ENCODE measurements around the gene NCKAP5. TPM values are rescaled to one million over a fixed set of nuclear protein-coding genes. Genes with fewer than 3 reads are reported as not detected.

NCKAP5 gene
- polyA plus RNA-seq, 3 donors, result 0.16 to 0.34 (median 0.30) TPM

DNA sequence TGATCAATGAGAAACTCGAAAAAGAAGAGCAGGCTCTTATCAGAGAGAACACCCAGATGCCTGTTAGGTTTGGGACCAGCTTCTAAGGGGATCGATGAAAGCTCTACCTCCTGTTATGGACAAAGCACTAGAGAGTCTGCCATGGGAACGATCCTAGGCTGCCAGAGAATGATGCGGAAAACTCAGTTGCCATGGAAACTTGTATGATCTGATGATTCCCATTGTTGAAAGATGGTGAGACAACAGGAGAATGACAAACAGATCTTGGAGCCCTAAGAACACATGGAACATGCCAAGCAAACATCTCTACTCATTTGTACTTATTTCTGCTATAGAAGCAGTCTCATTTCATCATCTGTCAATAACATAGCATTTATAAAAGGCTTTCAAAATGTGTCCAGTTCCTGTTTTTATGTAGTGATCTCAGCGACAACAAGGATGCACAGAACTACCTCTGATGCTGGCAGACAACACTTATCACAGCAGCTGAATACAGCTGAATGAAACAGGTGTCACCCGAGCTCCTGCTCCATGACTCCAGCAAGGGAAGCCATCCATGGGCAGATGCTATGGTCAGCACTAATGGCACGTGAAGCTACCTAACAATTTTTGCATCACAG, 59.6 kb downstream of the NCKAP5 start:
- no peak overlapping the region for H3K27ac ChIP-seq (ENCODE audit: low read depth, low read length)
- WGBS, 3 donors, result 72 to 90% (median 80%) methylated on average over 7 of the region's 7 CpGs

- H3K27ac ChIP-seq (ENCODE audit: low read depth, low read length), result no peak overlapping the region
- 76 to 81% (median 80%) methylated on average over 6 of the region's 6 CpGs for WGBS, 3 donors
These were observed 61.3 kb downstream of the NCKAP5 start for GRCh38 chr2:133506996-133507395.

- WGBS, 3 donors, result 52 to 76% (median 55%) methylated on average over 4 of the region's 4 CpGs
- no peak overlapping the region for H3K27ac ChIP-seq (ENCODE audit: low read depth, low read length)
These were observed 63.4 kb downstream of the NCKAP5 start for GRCh38 chr2:133504566-133505505.

DNA sequence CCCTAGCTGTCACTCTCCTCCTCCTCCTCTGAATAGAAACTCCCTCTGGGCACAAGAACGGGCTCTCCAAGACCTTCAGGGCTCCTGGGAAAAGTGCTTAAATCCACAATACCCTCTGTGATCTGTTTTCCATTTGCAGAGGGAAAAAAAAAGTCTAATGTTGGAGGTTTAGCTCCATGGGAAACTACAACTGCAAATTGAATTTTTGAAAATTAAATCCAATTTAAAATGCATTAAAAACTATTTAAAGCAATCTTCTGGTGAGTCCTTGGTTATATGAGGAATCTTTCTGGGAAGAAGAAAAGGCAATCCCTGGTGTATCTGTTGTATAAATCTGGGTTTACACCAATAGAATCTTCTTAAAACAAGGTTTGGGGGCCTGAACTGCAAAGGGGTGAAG, 64.3 kb downstream of the NCKAP5 start:
- no peak overlapping the region for H3K27ac ChIP-seq (ENCODE audit: low read depth, low read length)
- WGBS, 3 donors, result 55 to 70% (median 56%) methylated on average over 1 of the region's 1 CpG

GRCh38 chr2:133503323-133503722, 64.9 kb downstream of the NCKAP5 start:
- WGBS, 3 donors, result 93 to 96% (median 95%) methylated on average over 1 of the region's 1 CpG
- no peak overlapping the region for H3K27ac ChIP-seq (ENCODE audit: low read depth, low read length)

DNA sequence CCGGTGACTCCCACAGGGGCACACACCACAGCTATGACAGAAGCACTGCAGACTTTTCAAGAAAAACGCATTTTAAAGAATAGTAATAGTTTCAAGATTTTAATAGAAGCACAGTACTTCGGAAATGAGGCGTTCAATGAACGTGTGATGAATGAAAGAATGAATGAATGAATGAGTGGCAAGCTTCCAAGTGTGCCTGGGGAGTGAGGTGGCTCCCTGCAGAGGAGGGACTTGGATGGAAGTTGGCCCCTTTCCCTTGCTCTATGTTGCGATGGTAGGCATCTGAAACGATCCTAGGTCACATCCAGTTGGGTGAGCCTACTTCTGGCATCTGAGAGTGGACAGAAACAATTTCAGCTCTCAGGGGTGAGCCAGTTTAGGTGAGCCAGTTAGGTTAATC, 65.6 kb downstream of the NCKAP5 start:
- no peak overlapping the region for H3K27ac ChIP-seq (ENCODE audit: low read depth, low read length)

DNA sequence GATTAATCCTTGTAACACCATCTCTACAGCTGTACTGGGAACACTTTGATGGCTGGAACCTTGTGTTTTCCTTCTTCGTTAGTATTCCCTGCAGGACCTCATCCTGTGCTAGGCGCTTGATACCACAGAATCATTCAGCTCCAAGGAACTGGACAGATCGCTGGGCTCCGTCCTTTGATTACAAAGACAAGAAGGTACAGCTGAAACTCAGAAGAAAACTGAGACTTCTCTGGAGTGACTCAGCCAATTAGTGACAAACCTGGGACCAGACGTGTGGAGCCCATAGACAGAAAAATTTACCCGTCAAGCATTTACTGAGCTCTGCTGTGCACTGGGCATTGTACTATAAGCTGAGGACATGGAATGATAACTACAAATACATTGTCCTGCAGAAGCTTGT, 67.3 kb downstream of the NCKAP5 start:
- H3K27ac ChIP-seq (ENCODE audit: low read depth, low read length), result no peak overlapping the region
- WGBS, 3 donors, result 85 to 91% (median 86%) methylated on average over 6 of the region's 6 CpGs

More for the DNA sequence above, 65.6 kb downstream of the NCKAP5 start:
- WGBS, 3 donors, result 89 to 94% (median 93%) methylated on average over 7 of the region's 7 CpGs

GRCh38 chr2:133498662-133499585, 69.3 kb downstream of the NCKAP5 start:
- no peak overlapping the region for H3K27ac ChIP-seq (ENCODE audit: low read depth, low read length)
- whole genome bisulfite sequencing, 3 donors, result 77 to 86% (median 85%) methylated on average over 8 of the region's 8 CpGs

DNA sequence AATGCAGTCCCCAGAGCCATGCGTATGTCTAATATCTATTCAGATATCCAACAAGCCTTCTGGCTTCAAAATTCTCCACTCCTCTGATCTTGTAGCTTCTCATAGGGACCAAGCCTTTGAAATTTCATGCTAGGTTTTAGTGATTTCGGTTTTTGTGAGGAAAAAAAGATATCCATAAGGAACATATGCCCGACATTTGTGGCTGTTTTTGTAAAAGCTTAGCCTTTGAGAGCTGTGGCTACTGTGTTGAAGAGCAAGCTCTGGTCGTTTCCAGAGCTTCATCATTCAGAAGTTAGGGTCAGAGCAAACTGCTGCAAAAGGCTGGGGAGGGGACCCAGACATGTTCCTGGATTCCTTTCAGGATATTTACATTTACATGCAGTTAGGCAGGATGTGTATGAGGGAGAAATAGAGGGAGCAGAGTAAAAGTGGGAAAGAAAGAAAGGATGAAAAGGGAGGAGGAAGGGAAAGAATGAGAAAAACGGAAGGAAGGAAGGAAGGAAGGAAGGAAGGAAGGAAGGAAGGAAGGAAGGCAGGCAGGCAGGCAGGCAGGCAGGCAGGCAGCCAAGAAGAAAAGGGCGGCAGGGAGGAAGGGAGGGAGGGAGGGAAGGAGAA, 70.2 kb downstream of the NCKAP5 start:
- H3K27ac ChIP-seq (ENCODE audit: low read depth, low read length), result no peak overlapping the region
- 59 to 63% (median 62%) methylated on average over 6 of the region's 6 CpGs for WGBS, 3 donors

DNA sequence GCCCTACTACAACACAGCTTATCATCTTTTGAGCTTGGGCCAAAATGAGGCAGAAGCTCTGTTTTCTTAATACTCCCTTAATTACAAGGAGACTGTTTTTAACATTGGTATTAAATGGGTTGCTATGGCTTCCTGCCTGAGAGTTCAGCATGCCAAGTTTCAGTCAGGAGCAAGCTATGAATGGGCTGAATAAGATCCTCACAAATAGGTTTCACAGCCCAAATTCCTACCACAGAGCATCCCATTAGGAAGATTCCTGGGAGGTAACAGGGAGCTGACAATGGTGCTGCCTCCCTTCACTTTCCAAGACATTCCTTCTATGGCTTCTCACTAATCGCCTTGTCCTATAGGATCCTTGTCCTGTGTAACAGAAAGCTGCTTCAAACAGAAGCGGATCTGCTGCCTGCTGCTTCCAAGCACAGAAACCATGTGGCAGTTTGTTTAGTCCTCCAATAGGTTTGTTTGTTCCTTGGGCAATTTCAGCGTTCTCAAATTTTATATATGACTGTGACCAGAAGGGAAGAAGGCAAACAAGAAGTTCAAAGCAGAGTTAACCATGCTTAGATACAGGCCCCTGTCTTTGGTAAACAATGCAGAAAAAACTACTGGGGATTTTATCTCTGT, 70.9 kb downstream of the NCKAP5 start:
- no peak overlapping the region for H3K27ac ChIP-seq (ENCODE audit: low read depth, low read length)

DNA sequence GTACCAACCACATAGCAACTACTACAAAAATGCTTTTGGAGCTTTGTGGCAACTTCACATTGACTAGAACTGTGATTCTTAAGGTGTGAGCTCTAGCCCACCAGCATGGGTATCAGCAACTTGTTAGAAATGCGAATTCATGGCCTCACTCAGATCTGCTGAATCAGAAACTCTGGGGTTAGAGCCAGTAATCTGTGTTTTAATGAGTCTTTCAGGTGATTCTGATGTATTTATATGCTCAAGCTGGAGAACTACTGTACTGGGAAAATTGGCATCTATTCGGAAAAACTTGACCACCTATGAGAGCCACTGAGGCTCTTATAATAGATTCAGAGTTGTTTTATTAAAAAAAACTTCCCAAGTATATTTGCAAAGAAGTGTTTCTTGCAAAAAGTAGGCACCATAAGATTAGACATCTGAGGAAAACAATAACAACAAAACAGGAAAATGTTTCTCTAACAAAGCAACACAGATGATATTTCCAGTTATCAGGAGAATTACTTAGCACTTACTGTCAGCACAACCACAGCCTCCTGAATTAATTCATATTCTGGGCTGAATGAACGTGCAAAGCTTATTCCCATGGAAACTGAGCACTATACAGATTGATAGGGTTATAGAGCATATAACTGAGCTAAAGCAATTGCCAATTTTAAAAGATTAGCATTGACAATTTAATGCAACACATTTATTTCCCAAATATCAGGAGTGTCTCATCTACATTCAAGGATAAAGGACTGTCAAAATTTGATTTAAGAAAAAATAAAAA, 71.6 kb downstream of the NCKAP5 start:
- WGBS, 3 donors, result 59 to 64% (median 64%) methylated on average over 3 of the region's 3 CpGs
- H3K27ac ChIP-seq (ENCODE audit: low read depth, low read length), result no peak overlapping the region

More for the DNA sequence above, 70.9 kb downstream of the NCKAP5 start:
- WGBS, 3 donors, result 54 to 57% (median 54%) methylated on average over 3 of the region's 3 CpGs

DNA sequence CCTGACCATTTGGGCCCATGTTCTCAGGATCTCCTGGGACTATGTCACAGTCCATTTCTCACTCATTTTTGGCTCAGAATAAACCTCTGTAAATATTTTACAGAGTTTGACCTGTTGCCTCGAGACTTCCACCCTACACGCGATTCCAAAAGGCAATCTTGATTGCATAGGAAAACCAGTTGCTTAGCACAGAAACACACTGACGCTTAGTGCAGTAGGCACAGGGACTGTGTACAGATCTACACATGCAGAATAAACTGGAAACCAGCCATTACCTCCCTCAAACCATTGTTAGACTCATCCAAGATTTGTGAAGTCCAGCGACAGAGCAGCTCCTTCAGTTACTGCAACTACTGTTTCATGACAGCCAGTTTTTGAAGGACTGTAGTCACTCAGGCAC, 73.0 kb downstream of the NCKAP5 start:
- WGBS, 3 donors, result 30 to 75% (median 68%) methylated on average over 5 of the region's 5 CpGs
- H3K27ac ChIP-seq (ENCODE audit: low read depth, low read length), result no peak overlapping the region

GRCh38 chr2:133492719-133493380, 75.4 kb downstream of the NCKAP5 start:
- no peak overlapping the region for H3K27ac ChIP-seq (ENCODE audit: low read depth, low read length)
- 52 to 94% (median 92%) methylated on average over 2 of the region's 2 CpGs for WGBS, 3 donors

- 57 to 72% (median 57%) methylated on average over 3 of the region's 3 CpGs for WGBS, 3 donors
- no peak overlapping the region for H3K27ac ChIP-seq (ENCODE audit: low read depth, low read length)
These were observed 77.8 kb downstream of the NCKAP5 start for GRCh38 chr2:133490411-133490980.

DNA sequence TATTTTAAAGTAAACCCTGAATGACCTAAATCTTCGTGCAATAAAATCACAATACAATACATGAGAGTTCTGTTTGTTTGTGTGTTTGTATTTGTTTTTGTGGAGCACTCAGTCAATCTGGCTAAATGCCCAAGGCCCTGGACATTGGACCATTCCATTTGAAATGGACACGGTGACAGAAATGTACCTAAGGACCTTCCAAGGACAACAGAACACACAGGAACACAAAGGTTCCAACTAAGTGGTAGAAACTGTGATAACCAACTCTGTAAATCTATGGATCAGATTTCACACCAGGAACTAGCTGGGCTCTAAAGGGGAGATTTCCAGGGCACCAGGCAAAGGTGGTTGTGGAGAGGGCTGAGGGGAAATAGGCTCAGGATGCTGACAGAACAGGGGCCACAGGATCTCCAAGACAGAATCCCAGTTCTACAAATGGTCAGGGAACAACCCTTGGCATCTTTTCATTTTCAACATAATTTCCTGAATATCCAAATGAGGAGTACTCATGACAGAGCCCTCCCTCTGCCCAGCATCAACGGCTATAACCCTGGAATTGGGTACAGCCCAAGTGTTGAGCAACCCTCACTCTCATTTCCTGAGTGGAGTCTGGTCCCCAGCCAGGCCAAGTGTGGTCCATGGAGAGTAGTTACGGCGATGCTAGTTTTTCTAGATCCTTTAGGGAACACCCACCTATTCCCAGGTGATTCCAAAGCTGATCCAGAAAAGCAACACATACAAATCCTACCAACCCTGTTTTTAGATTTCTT, 78.4 kb downstream of the NCKAP5 start:
- H3K27ac ChIP-seq (ENCODE audit: low read depth, low read length), result no peak overlapping the region
- 45 to 56% (median 53%) methylated on average over 5 of the region's 5 CpGs for WGBS, 3 donors

GRCh38 chr2:133489146-133489545, 79.1 kb downstream of the NCKAP5 start:
- WGBS, 3 donors, result 85 to 89% (median 89%) methylated on average over 1 of the region's 1 CpG
- no peak overlapping the region for H3K27ac ChIP-seq (ENCODE audit: low read depth, low read length)

All from adipose tissue (tissue), 3 donors.